ENCODE results near the gene KBTBD4.

DNA sequence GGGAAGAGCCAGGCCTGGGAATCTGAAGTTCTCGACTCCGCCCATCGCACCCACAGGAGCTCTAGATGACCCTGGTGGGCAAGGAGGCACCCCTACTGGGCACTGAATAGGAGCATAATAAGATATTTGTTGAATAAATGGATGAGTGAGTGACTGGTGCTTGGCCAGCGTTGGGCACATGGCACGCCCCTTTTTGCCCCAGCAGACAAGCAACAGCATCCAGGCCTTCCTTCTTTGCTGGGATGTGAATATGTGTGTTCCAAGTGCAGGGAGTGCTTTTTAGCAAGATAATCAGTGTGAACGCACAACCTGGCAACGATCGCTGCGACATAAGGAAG is 25.4 kb downstream of the KBTBD4 start:
- TF ChIP-seq, protein P1, sequence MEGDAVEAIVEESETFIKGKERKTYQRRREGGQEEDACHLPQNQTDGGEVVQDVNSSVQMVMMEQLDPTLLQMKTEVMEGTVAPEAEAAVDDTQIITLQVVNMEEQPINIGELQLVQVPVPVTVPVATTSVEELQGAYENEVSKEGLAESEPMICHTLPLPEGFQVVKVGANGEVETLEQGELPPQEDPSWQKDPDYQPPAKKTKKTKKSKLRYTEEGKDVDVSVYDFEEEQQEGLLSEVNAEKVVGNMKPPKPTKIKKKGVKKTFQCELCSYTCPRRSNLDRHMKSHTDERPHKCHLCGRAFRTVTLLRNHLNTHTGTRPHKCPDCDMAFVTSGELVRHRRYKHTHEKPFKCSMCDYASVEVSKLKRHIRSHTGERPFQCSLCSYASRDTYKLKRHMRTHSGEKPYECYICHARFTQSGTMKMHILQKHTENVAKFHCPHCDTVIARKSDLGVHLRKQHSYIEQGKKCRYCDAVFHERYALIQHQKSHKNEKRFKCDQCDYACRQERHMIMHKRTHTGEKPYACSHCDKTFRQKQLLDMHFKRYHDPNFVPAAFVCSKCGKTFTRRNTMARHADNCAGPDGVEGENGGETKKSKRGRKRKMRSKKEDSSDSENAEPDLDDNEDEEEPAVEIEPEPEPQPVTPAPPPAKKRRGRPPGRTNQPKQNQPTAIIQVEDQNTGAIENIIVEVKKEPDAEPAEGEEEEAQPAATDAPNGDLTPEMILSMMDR (IDR thresholded peaks at IDR 0.05) = peak; percentile 82
- no peak for TF ChIP-seq ZFX (IDR thresholded peaks at IDR 0.05; ENCODE audit: borderline replicate concordance)

All from 22Rv1 (cell line).